NB4 (cell line): ENCODE data around the gene MGMT.

Experiments
- CTCF ChIP-seq: IDR thresholded peaks from one replicate; pipeline ENCODE4 v1.5.1; 2012; ENCODE audit warnings: low read depth, low read length
- MAX ChIP-seq: IDR thresholded peaks from 2 replicates; pipeline ENCODE4 v1.6.1; 2011; ENCODE audit warnings: low read depth, low read length
- MYC ChIP-seq: IDR thresholded peaks from 2 replicates; pipeline ENCODE4 v1.6.1; 2011; ENCODE audit warnings: low read depth, low read length
- POLR2A ChIP-seq: IDR thresholded peaks from 2 replicates; pipeline ENCODE4 v1.6.1; 2011; ENCODE audit warnings: mild to moderate bottlenecking; ENCODE audit not compliant: insufficient read length; ENCODE audit errors: extremely low read depth

- TF ChIP-seq CTCF (no peak), MAX (no peak), POLR2A (no peak), MYC (no peak)
Observed at GRCh38 chr10:129621062-129621461, 154.0 kb downstream of the MGMT start.
